Occipital lobe (tissue), 2 donors: ENCODE results near the gene GMPPB. TPM values are rescaled to one million over a fixed set of nuclear protein-coding genes. Genes with fewer than 3 reads are reported as not detected.
"Not testable (repeated sequence)": the region's sequence is repeated elsewhere in the genome, so short reads cannot be mapped to it uniquely, and the experiment has no call there.

Experiments
- DNase-seq: peaks from one replicate; lab custom pipeline; 2025; lab: John Stamatoyannopoulos, UW
- total RNA-seq: library from RNA; depleted of rRNA; stranded (reverse); fragments of >200 nt; gene quantifications from one replicate; pipeline ENCODE4 v1.2.3, GENCODE V29; 2014

Gene GMPPB
- total RNA-seq, 1 donor from 2014 or later: 10.6 TPM

DNA sequence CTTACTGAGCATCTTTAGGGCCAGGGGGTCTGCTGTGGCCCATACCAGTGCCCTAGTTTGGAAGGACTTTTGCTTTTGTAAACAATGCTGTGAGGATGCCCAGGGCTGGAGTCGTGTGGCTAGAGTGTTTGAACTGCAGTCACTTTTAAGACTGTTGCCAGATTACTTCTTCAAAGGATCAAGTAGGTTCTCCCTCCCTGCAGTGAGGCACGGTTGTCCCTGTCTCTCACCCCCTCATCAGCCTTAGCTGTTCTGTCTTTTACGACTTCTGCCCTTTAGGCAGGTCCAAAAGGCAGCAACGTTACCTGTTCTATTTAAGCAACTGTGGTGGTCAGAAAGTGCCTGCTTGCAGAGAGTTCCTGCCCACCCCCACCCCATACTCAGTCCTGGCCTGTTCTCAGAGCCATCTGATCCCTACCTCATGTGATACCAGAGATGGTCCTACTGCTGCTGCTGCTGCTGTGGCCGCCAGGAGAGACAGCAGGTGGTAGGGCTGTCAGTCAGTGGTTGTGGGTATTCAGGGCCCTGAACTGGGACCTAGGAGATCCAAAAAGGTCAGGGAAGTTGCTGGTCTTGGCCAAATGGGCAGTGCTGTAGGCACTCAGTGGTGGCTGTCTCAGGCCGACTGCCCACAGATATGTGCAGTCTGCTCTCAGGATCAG, 29.2 kb downstream of the GMPPB start:
- DNase-seq: not testable (repeated sequence)

DNA sequence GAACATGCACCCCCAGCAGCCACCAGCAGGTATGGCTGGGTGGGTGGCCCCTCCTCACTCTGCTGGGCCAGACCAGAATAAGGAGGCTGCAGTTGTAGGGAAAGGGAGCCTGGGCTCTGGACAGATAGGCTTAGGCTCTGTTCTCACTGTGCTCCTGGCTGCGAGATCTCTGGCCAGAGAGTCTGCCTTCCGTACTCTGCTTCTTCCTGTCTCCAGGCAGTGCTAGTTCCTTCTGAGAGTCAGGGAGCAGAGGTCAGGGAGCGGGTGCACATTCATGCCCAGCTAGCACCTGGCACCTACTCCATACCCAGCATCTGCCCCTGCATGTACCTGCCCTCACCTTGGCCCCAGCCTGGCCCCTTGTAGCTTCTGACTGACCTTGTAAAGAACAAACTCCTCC, 32.3 kb downstream of the GMPPB start:
- not testable (repeated sequence) for DNase-seq

DNA sequence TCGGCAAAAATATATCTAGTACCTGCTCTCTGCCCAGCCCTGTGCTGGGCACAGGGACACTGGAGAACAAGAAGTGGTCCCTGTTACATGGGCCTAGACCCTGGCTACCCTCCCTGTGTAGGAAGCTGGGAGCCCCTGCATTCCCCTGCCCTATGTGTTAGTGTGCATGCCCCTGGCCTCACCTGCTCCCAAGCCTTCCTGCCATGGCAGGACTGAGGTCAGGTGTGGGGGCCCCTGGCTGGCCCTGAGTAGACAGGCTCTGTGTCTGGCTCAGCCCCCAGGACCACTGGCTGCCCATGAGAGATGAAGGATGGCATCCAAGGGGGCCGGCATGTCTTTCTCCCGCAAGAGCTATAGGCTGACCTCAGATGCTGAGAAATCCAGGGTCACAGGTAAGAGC, 32.9 kb downstream of the GMPPB start:
- DNase-seq: not testable (repeated sequence)

DNA sequence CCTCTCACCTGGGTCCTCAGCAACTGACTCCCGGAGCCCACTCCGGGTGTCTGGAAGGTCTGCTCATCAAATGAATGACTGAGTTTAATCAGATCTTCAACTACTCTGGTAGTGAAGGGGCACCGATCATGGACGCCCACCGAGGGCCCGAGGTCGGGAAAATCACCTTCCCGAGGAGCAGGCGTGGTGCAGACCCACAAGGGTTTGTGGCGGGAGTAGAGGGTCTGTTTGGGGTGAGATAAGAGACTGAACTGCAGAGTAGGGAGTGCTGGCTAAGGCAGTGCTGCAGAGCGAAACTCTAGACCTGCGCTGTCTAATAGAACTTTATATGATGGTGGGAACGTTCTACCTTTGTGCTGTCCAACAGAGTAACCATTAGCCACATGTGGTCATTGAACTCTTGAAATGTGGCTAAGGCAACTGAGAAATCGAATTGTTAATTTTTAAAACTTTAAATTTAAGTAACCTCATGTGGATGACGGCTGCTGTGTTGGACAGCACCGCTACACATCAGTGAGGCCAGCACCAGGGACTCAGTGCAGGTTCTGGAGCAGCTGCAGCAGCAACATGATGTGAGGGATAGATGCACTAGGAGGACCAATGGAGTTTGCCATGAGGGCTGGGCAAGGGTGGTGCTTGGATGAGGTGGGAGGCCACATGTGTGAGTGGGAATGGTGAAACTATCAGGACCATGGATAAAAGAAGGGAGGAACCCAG, 33.7 kb downstream of the GMPPB start:
- not testable (repeated sequence) for DNase-seq

DNA sequence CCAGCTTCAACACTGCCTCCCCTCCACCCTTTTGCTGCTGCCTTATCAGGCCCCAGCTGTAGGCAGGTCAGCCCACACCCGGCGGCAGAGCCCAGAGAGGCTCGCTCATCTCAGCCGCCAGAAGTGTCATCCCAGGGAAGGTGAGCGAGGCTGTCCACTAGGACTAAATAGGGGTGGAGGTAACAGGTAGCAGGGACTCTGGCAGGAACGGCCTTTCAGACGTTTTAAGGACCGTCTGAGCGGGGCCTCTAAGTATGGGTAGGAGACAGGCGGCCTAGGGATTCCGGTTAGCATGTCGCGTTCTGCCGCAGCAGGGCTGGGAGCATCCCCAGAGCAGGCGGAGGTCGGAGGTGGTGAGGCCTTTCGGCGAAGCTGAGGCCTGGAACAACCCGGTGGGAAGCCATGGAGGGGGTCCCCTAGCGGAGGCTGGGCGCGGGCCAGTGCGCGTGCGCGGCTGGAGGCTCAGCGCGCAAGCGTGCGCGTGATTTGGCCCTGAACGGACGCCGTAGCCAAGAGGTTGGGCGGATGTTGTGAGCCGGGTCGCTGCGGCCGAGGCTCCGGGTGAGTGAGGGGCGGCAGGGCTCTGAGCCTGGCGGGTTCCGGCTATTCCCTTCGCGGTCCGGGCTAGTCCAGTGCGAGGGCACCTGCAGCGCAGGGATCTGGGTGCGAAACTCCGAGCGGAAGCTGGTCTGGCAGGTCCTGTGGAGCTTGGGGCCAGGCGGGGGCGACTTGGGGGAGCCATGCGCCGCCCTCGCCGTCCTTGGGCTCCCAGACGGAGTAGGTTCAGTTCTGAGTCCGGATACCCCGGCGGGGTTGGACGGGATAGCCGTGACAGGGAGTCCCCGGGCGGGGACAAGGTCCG, 34.5 kb downstream of the GMPPB start, which contains the start of the genes MST1 and RNF123:
Gene MST1, minus strand, starts transcription at position 429 of the 862 bp plus-strand sequence. CDS start 783 bp downstream, outside the sequence.
Gene RNF123, plus strand, starts transcription at position 512 of the 862 bp plus-strand sequence. CDS start 1,609 bp downstream, outside the sequence.
- DNase-seq: no peak

DNA sequence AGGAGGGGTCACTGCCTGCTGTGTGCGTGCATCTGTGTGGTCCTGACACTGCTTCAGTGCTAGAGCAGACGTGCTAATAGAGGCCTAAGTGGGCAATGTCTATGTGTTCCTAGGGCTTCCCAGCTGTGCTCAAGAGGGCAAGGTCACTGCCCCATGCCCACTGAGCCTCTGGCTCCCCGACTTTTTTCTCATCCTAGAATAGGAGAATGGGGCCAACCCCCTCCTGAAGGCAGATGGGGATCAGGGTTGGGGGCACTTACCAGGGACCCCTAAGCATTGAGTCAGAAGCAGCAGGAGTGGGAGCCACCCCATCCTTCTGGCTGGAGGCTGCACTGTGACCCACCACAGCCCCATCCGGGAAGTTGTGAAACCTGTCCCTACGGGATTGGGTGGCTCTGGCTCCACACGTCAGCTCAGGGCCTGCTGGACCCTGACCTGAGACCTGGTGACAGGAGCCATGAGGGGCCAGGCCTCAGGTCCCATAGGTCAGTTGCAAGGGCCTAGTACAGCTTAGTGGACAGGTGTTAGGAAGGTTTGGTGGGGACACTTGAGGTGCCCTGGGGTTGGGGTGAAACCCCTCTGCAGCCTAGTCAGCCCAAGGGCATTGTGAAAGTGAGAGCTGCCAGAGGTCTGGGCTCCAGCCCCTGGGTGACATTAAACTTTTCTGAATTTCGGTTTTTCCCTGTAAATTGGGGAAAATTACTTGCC, 35.3 kb downstream of the GMPPB start:
- not testable (repeated sequence) for DNase-seq

DNA sequence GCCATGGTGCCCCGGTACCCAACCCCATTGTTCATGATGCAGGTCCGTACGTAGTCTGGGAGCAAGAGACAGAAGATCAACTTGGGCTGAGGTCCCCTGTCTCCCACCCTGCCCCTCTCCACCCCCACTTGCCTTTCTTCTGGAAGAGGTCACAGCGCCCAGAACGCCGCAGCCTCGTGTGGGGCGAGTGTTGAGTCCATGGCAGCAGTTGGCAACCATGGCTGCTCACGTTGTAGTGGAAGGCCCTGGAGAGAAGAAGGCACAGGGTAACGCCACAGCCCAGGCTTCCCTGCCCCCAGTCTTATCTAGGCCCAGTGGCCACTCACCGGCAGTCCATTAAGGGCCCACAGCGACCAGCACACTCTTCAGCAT, 36.3 kb downstream of the GMPPB start:
- DNase-seq: not testable (repeated sequence)

DNA sequence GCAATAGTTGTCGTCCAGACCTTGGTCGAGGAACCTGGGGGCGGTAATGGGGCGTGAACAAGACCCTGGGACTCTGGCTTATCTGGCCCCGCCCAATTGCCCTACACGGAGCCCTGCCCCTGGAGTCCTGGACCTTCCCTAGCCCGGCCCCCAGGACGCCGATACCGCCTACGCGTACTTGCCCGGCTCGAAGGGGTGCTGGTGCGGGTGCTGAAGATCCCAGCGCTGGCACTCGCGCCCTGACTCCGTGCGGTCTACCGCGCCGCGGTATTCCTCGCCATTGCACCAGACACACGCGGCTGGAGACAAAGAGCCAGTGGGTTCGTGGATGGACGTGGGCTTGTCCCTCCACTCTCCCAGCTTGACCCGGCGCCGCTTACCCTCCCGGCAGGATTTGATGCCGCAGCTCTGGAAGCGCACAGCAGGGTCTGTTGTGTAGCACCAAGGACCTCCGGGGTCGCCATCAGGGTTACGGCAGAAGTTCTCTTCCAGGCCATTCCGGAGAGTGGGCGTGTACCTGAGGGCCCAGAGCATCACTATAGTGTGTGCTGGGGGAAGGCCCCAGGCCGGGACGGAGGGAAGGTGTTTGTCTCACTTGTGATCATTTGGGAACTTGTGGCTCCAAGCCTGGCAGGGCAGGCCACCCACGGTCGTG, 36.9 kb downstream of the GMPPB start:
- not testable (repeated sequence) for DNase-seq

DNA sequence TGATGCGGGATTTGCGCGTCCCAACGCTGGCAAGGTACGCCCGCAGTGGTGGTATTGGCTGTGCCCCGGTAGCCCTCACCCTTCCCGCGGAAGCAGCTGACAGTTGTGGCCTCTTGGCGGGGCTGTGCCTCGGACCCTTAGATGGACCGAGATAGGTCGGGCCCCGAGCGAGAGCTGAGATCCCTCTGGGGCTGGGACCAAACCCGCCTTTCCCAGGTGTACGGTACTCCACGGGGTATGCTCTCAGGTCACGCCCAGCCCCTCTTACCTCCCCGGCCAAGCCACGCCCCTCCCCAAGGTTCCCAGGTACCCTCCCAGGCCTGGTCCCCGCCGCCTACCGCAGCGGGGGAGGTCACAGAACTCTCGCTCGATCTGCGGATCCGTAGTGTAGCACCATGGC, 37.4 kb downstream of the GMPPB start:
- DNase-seq: not testable (repeated sequence)

DNA sequence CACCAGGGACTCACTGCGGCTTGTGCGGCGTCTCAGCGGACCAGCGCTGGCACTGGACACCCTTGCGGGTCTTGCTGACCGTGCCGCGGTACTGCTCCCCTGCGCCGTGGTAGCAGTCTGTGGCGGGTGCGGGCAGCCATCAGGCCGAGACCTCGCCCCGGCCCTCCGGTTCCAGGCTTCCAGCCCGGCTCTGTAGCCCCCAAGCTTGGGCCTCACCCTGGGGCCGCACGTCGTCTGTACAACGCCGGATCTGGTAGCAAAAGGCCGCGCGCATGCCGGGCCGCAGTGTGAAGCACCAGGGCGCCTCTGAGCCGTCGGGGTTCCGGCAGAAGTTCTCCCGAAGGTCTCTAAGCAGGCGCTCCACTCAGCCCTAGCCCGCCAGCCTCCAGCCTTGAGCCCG, 37.9 kb downstream of the GMPPB start:
- not testable (repeated sequence) for DNase-seq

DNA sequence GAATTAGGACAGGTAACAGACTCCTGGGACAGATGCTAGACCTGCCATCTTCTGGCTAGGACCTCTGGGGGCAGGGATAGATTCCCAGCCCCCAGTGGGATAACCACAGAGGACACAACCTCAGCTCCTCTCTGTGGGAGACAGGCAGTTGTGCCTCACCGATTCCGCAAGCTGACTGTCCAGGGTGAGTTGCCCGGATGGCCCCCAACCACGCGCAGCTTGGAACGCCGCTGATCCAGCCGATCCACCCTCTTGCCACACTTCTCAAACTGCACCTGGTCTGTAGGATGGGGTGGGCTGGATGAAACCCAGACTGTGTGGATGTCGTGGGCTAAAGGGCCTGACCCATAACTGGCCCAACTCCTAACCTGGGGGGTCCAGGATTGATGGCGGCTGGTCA, 38.6 kb downstream of the GMPPB start:
- not testable (repeated sequence) for DNase-seq

DNA sequence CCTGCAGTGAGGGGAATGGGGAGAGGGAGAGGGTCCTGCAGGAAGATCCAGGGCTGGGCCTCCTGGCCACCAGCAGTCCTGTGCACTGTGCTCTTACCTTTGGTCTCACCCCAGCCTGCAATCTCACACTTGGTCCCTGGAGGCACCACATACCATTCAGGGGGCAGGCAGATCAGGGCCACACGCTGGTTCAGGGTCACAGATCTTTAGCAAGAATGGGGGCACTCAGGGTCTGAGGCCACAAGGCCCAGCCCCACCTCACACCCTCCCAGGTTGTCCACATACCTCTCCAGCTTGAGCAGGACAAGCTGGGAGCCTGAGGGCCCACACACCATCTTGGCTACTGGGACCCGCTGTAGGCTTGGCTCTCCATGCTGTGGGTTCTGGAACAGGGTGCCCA, 39.3 kb downstream of the GMPPB start:
- not testable (repeated sequence) for DNase-seq

DNA sequence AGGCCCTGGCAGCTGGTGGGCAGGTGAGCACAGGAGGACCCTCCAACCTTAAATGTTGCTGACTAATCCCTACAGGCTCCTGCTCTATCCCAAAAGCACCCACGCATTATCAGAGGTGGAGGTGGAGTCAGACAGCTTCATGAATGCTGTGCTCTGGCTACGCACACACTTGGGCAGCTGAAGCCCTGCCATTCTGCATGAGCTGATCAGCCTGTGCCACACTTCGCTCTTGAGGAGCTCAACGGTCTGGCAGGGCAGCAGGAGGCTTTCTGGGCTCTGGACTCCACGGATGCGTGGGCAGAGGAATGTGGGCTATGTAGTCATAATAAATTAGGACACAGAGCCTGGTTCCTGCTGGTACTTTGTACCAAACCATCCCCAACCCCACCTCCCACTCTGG, 40.6 kb downstream of the GMPPB start:
- no peak for DNase-seq

DNA sequence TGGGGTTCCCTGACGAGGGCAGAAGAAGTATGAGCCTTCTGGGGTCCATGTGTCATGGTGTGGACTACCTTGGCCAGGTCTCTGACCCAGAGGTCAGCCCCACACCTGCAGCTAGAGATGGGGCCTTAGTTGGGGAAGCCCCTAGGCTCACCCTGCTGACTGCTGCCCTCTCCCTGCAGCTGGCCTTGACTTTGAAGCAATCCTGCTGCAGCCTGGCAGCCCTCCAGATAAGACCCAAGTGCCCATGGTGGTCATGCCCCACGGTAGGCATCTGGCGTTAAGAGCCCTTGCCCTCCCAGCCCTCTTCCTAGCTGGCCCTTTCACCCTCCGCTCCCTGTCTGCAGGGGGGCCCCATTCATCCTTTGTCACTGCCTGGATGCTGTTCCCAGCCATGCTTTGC, 42.2 kb downstream of the GMPPB start:
- no peak for DNase-seq

DNA sequence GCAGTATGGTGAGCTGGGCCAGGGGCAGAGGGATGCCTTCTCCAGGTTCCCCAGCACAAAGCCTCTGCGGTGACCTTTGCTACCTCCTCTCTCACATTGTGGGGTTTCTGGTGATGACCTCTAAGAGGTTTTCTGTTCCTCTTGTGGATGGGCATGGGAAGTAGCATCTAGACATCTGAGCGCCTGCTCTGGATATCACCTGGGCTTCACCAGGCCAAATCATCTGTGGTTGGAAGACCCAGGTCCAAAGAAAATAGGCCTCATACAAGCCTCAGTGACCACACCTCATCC, 42.6 kb downstream of the GMPPB start:
- no peak for DNase-seq

DNA sequence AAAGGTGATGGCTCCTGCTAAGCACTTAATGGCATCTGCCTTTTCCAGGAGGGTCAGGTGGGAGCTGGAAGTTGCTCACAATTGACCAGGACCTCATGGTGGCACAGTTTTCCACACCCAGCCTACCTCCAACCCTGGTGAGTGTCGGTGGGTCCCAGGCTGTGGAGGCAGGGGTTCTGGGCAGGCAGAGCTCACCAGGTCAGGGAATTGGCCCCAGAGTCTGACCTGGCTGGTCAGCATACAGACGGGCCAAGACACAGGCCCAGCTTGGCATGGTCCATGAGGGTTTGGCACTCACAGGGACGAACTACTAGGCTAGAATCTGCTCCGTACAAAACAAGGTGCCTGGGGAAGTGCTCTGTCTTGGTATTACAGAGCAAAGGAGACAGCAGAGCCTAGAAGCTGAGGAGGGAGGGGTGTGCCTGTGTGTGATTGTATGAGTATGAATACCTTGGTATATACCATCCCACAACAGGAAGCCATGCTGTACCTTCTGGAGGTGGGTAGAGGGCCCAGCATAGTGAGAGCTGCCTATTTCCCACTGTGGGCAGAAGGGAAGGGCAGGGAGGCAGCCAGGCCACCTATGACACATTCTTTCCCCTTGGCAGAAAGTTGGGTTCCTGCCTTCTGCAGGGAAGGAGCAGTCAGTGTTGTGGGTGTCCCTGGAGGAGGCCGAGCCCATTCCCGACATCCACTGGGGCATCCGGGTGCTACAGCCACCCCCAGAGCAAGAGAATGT, 43.1 kb downstream of the GMPPB start:
- DNase-seq: no peak

DNA sequence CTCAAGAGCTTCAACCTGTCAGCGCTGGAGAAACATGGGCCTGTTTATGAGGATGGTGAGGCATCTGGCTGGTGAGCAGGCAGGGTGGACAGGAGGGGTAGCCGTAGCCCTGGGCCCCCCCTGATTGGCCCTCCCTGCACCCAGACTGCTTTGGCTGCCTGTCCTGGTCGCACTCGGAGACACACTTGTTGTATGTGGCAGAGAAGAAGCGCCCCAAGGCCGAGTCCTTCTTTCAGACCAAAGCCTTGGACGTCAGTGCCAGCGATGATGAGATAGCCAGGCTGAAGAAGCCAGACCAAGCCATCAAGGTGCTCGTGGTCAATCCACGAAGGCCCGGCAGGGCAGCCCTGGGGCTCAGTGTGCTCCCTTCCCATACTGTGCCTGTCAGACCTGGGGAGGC, 47.8 kb downstream of the GMPPB start:
- no peak for DNase-seq

DNA sequence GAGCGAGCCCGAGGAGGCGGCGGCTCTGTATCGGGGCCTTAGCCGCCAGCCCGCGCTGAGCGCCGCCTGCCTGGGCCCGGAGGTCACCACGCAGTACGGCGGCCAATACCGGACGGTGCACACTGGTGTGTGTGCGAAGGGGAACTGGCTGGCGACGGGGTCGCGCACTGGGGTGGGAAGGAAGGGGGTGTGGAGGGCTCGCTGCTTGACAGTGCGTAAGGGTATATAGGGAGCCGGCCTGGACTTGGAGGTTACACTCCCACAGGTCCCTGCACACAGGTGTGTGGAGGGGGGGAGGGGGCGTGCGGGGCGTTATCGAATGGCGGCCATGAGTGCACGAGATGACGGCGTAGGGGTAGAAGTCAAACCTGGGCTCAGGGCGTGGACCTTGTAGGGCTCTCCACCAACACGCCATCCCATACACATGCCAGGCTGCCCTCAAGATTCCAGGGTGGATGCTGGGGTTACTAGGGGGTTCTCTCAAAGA, 49.2 kb downstream of the GMPPB start:
- no peak for DNase-seq

DNA sequence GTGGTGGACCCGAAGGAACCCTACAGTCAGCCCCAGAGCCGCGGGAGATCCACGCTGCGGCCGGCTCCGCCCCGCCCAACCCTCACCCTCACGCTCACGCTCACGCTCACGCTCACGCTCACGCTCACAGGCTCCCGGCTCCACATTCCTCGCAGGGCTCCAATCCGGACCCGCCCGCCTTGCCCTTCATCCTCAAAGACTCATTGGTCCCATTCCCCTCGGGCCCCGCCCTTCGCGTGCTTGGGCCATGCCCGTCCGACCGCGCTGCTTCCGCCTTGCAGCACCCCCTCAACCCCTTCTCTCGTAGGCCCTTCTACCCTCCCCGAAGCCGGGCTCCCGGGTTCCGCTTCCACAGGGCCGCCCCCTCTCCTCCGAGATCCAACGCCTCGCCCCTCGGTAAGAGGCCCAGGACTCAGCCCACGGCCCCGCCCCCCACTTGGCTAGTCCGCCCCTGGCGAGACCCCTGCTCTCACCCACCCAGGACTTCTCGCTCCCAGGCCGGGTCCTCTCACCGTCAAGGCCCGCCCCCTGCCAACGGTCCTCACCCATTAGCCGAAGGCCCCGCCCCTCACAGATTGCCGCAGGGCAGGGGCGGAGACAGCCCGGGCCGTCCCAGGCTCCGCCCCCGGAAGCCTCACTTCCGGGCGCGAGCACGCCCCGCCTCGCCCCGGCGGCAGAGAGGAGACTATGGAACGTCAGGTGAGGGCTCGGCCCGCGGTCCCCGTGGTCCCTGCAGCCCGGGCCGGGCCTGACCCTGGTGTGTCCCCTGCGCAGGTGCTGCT, 49.8 kb downstream of the GMPPB start, which contains the start of gene APEH:
Gene APEH, plus strand, starts transcription at position 637 of the 782 bp plus-strand sequence. Its CDS starts 51 bp downstream, at position 688.
- no peak for DNase-seq
